B cell (primary cell): ENCODE data around the gene DCAF15. TPM values are rescaled to one million over a fixed set of nuclear protein-coding genes. Genes with fewer than 3 reads are reported as not detected.
A peak's percentile ranks its signal among the peaks of the same experiment; 100 is the strongest.

Experiments used
- ATAC-seq: fragments of 200-7000 bp; cut with Tn5 transposase; one replicate; pipeline ENCODE4 v1.10.0; 2021; ENCODE audit warnings: low read depth, mild to moderate bottlenecking, moderate number of reproducible peaks, moderate library complexity
- CTCF ChIA-PET: fragments of 350-600 bp; sonication (Branson Sonifier 250); formaldehyde crosslinking; loops from one replicate; lab custom pipeline; 2021; ENCODE audit warnings: antibody characterized with exemption, inconsistent platforms; lab: Charles Lee
- POLR2A ChIA-PET: fragments of 350-600 bp; sonication (Branson Sonifier 250); formaldehyde crosslinking; loops from one replicate; lab custom pipeline; 2021; ENCODE audit warnings: antibody characterized with exemption; lab: Charles Lee
- DNase-seq: peaks from one replicate; pipeline ENCODE4 v3.0.0; 2013
- H2AFZ ChIP-seq: 2 replicates; pipeline ENCODE4 v1.6.1; 2012; ENCODE audit warnings: mild to moderate bottlenecking, low read depth, low read length; ENCODE audit not compliant: insufficient read depth, poor library complexity, severe bottlenecking
- H3K27ac ChIP-seq, 2 donors: 1 replicate in 1 of 2; 2 replicates in 1 of 2; pipeline ENCODE4 v1.5.1; 2012 to 2013; ENCODE audit warnings: low read length in 2 of 2, mild to moderate bottlenecking in 2 of 2, moderate library complexity in 1 of 2
- H3K27me3 ChIP-seq, 4 experiments: fragments of 200-600 bp in 1 of 4; sonication (generic) in 1 of 4; replicated peaks in 1 of 4; 1 replicate in 2 of 4; 2 replicates in 2 of 4; pipeline versions ENCODE4 v1.6.1 to v1.7.0; 2013 to 2016; ENCODE audit warnings: low read length in 3 of 4, mild to moderate bottlenecking in 2 of 4, mixed read lengths in 1 of 4, moderate library complexity in 1 of 4; ENCODE audit not compliant: insufficient read depth in 4 of 4, control insufficient read depth in 3 of 4; ENCODE audit errors: control extremely low read depth in 1 of 4
- H3K36me3 ChIP-seq, 2 experiments: replicated peaks in 1 of 2; 1 replicate in 1 of 2; 2 replicates in 1 of 2; pipeline versions ENCODE4 v1.6.1 to v1.7.1; 2013; ENCODE audit warnings: low read length in 1 of 2; ENCODE audit not compliant: insufficient read depth in 2 of 2, control insufficient read depth in 1 of 2; ENCODE audit errors: control extremely low read depth in 1 of 2, extremely low read depth in 1 of 2
- H3K4me1 ChIP-seq, 2 donors: fragments of 200-600 bp in 1 of 2; sonication (generic) in 1 of 2; 1 replicate in 1 of 2; 2 replicates in 1 of 2; pipeline versions ENCODE4 v1.5.1 to v1.6.1; 2013 to 2017; ENCODE audit warnings: low read length in 2 of 2; ENCODE audit not compliant: control insufficient read depth in 2 of 2, insufficient read depth in 2 of 2
- H3K4me2 ChIP-seq: replicated peaks from 2 replicates; pipeline ENCODE3; 2012; ENCODE audit warnings: mild to moderate bottlenecking, low read depth, low read length; ENCODE audit not compliant: poor library complexity, severe bottlenecking
- H3K4me3 ChIP-seq, 5 experiments: fragments of 200-600 bp in 1 of 5; sonication (generic) in 1 of 5; 1 replicate in 3 of 5; 2 replicates in 2 of 5; pipeline versions ENCODE4 v1.5.1 to v1.7.0; 2011 to 2016; ENCODE audit warnings: low read length in 4 of 5, mild to moderate bottlenecking in 4 of 5, low read depth in 2 of 5, control low read depth in 1 of 5, moderate library complexity in 1 of 5; ENCODE audit not compliant: insufficient read depth in 1 of 5; ENCODE audit errors: control extremely low read depth in 1 of 5, extremely low read depth in 1 of 5
- H3K79me2 ChIP-seq: fragments of 200-600 bp; sonication (generic); one replicate; pipeline ENCODE4 v1.6.0; 2016; ENCODE audit warnings: low read length; ENCODE audit not compliant: control insufficient read depth, insufficient read depth
- H3K9ac ChIP-seq: fragments of 200-600 bp; sonication (generic); 2 replicates; pipeline ENCODE4 v1.6.1; 2017; ENCODE audit warnings: mild to moderate bottlenecking, low read length, moderate library complexity
- H3K9me3 ChIP-seq, 3 donors: one replicate each; pipeline versions ENCODE4 v1.6.1 to v1.7.1; 2013; ENCODE audit warnings: low read length in 2 of 3; ENCODE audit not compliant: control insufficient read depth in 2 of 3, insufficient read depth in 1 of 3; ENCODE audit errors: control extremely low read depth in 1 of 3
- H4K20me1 ChIP-seq: 2 replicates; pipeline ENCODE4 v1.6.0; 2012; ENCODE audit warnings: mild to moderate bottlenecking, low read length; ENCODE audit not compliant: insufficient read depth, control insufficient read depth, poor library complexity, severe bottlenecking
- H3K27ac Mint-ChIP-seq: one replicate; pipeline ENCODE4 v1.8.0; 2021; ENCODE audit warnings: mixed read lengths
- H3K27me3 Mint-ChIP-seq: one replicate; pipeline ENCODE4 v1.8.0; 2021; ENCODE audit warnings: mixed read lengths
- H3K4me1 Mint-ChIP-seq: one replicate; pipeline ENCODE4 v1.8.0; 2021; ENCODE audit warnings: mixed read lengths
- H3K4me3 Mint-ChIP-seq: one replicate; pipeline ENCODE4 v1.8.0; 2021; ENCODE audit warnings: mixed read lengths
- H3K9me3 Mint-ChIP-seq: one replicate; pipeline ENCODE4 v1.8.0; 2022; ENCODE audit warnings: mixed read lengths; ENCODE audit not compliant: insufficient read depth
- CTCF ChIP-seq: fragments of 200-600 bp; IDR thresholded peaks from one replicate; pipeline ENCODE4 v1.8.0; 2022; ENCODE audit warnings: antibody characterized with exemption, mild to moderate bottlenecking
- EZH2 ChIP-seq: IDR thresholded peaks from 2 replicates; pipeline ENCODE4 v1.6.1; 2012; ENCODE audit warnings: borderline replicate concordance, low read depth, mild to moderate bottlenecking, moderate library complexity, low read length; ENCODE audit not compliant: insufficient read depth, poor library complexity, severe bottlenecking
- WGBS: methylation state at CpG from one replicate; pipeline ENCODE4 v1.1.5; 2013; ENCODE audit warnings: missing lambda C conversion rate; ENCODE audit not compliant: insufficient coverage; 5-methylcytosine and 5-hydroxymethylcytosine counted together
- intact Hi-C: fragments of 100-400 bp; cut with micrococcal nuclease; formaldehyde crosslinking; loops from one replicate; pipeline ENCODE4 v1.10.0; 2022
- polyA plus RNA-seq: library from polyadenylated mRNA; depleted of rRNA; stranded (reverse); fragments of >200 nt; gene quantifications from 2 replicates; pipeline ENCODE4 v1.2.3, GENCODE V29; 2012
- total RNA-seq, 2 donors: library from RNA; stranded (reverse); fragments of 120-200 nt in 1 of 2; gene quantifications; 1 replicate in 1 of 2; 2 replicates in 1 of 2; pipeline versions ENCODE4 v1.2.3 to v1.2.4, GENCODE V29; 2013 to 2022

Gene DCAF15
- total and polyA plus RNA-seq, 2 donors (not counting 1 experiment from before 2014, with no cell fraction given) = 116 to 157 TPM

- H3K4me3 ChIP-seq = peak overlapping the region; percentile 55 to 98 (median 76)
- peak overlapping the region; percentile 91 for H3K9ac ChIP-seq
- ATAC-seq (no peak), DNase-seq (peak; percentile 39)
- Mint-ChIP-seq H3K9me3 (no peaks in the 10 kb centered on the region), H3K27me3 (no peaks in the 10 kb centered on the region), H3K4me1 (peaks cover 21% of the 10 kb centered on the region), H3K4me3 (peak overlapping the region; percentile 96), H3K27ac (peak overlapping the region; percentile 81)
- intact Hi-C loops = loop anchor here (1.0 to 5.0 kb wide), 6 partner anchors 33 to 164 kb away; partner anchors contain the start of genes BRME1, CC2D1A, MISP3 and PRKACA
- peaks cover 15 to 18% of the 10 kb centered on the region in 2 donors for H3K4me1 ChIP-seq
- H3K4me2 ChIP-seq = peak overlapping the region; percentile 98
- H3K9me3 ChIP-seq = no peaks in the 10 kb centered on the region
- TF ChIP-seq CTCF = no peak
- TF ChIP-seq EZH2 = no peak
- peaks cover 30% of the 10 kb centered on the region for H3K79me2 ChIP-seq
- POLR2A ChIA-PET = interaction anchor here (0.5 to 2.8 kb wide), 7 partner anchors 33 to 78 kb away, joined by 3 to 12 read pairs (median 6); partner anchors contain the start of genes IL27RA and RFX1
- peaks cover 38% of the 10 kb centered on the region for H4K20me1 ChIP-seq
- no peaks in the 10 kb centered on the region for H3K27me3 ChIP-seq
- 16% methylated on average over 13 of the region's 13 CpGs for WGBS
- CTCF ChIA-PET = interaction anchor here (0.7 to 2.4 kb wide), 9 partner anchors 12 to 95 kb away, joined by 3 to 10 read pairs (median 5); partner anchors contain the start of gene IL27RA
- peak overlapping the region in 1 of 2 donors; percentile 85 for H3K27ac ChIP-seq
- H3K36me3 ChIP-seq = peaks cover 0 to 33% of the 10 kb centered on the region in 2 experiments
- H2AFZ ChIP-seq = peak overlapping the region; percentile 89
These were observed 722 bp downstream of the DCAF15 start for GRCh38 chr19:13952931-13953531.

GRCh38 chr19:13954185-13954584 is 1.9 kb downstream of the DCAF15 start:
- TF ChIP-seq EZH2 (no peak), CTCF (no peak)
- H3K27me3 ChIP-seq = no peaks in the 10 kb centered on the region
- H3K4me3 ChIP-seq = no peak overlapping the region
- 94% methylated on average over 15 of the region's 15 CpGs for WGBS
- Mint-ChIP-seq H3K4me1 (peaks cover 21% of the 10 kb centered on the region), H3K27ac (peak overlapping the region; percentile 67), H3K27me3 (no peaks in the 10 kb centered on the region), H3K9me3 (no peaks in the 10 kb centered on the region), H3K4me3 (peak overlapping the region; percentile 96)
- no peaks in the 10 kb centered on the region for H3K9me3 ChIP-seq
- H3K9ac ChIP-seq = no peak overlapping the region
- ATAC-seq (no peak), DNase-seq (no peak)
- H3K79me2 ChIP-seq = peaks cover 30% of the 10 kb centered on the region
- H2AFZ ChIP-seq = no peak overlapping the region
- H3K4me2 ChIP-seq = peak overlapping the region; percentile 98
- no peak overlapping the region for H3K27ac ChIP-seq
- POLR2A ChIA-PET = interaction anchor here (1.3 to 2.8 kb wide), 2 partner anchors 52 to 77 kb away, joined by 3 to 12 read pairs; partner anchors contain the start of genes IL27RA and RFX1
- peaks cover 15 to 18% of the 10 kb centered on the region in 2 donors for H3K4me1 ChIP-seq
- H4K20me1 ChIP-seq = peaks cover 49% of the 10 kb centered on the region
- CTCF ChIA-PET = interaction anchor here (1.5 to 2.4 kb wide), 4 partner anchors 51 to 94 kb away, joined by 3 to 9 read pairs (median 6); partner anchors contain the start of gene IL27RA
- intact Hi-C loops = loop anchor here (5.0 kb wide), 1 partner anchor 118 kb away; the partner anchor contains the start of gene MISP3
- H3K36me3 ChIP-seq = peaks cover 0 to 44% of the 10 kb centered on the region in 2 experiments
